COLO829 (cell line): ENCODE data around the gene PTDSS2.
A peak's percentile ranks its signal among the peaks of the same experiment; 100 is the strongest.

ENCODE experiments used
- DNase-seq: peaks from one replicate; pipeline ENCODE4 v3.0.0; 2012; ENCODE audit warnings: low spot score

Gene PTDSS2

DNA sequence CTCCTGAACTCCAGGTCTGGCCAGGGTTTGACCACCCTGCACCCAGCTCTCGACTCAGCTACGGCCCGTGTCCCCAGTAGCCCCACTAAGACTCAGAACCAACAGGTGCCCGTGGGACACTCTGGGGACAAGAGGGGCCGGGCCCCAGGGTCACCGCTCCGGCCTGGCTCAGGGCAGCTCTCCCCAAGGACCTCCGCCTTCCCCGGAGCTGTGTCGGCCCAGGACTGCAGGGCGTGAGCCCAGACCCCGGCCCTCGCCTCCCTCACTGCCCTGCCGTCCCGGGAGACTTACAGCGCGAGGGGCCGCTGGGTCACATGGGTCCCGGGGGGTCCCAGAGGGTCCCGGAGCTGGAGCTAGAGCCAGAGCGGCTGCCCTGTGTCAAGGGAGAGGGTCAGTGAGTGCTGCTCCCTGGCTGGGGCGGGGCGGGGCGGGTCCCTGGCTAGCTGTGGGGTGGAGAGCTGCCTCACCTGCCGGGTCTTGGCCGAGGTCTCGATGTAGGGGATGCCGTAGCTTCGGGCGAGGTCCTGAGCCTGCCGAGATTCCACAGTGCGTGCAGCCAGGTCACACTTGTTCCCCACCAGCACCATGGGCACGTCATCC, 83.0 kb downstream of the PTDSS2 start:
- DNase-seq: no peak

DNA sequence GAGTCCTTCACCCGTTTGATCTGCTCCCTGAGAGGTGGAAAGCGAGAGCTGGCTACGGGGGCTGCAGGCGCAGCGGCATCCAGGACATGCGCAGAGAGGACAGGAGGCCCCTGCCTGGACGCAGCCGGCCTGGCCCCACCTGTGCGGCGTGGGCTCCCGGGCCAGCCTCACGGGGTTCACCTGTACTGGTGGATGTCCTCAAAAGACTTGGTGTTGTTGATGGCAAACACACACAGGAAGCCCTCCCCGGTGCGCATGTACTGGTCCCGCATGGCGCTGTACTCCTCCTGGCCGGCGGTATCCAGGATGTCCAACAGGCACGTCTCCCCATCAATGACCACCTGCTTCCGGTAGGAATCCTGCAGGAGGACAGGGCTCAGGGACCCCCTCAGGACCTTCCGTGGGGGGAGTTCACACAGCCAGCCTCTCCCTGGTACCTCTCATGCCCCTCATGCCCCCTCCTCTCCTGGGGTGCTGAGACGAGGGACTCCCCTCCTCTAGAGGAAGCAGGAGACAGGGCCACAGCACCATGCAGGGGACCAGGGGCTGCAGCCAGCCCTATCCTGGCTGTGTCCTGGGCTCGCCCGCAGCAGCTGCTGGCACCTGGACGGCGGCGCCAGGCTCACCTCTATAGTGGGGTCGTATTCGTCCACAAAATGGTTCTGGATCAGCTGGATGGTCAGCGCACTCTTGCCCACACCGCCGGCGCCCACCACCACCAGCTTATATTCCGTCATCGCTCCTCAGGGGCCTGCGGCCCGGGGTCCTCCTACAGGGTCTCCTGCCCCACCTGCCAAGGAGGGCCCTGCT, 83.7 kb downstream of the PTDSS2 start:
- no peak for DNase-seq

DNA sequence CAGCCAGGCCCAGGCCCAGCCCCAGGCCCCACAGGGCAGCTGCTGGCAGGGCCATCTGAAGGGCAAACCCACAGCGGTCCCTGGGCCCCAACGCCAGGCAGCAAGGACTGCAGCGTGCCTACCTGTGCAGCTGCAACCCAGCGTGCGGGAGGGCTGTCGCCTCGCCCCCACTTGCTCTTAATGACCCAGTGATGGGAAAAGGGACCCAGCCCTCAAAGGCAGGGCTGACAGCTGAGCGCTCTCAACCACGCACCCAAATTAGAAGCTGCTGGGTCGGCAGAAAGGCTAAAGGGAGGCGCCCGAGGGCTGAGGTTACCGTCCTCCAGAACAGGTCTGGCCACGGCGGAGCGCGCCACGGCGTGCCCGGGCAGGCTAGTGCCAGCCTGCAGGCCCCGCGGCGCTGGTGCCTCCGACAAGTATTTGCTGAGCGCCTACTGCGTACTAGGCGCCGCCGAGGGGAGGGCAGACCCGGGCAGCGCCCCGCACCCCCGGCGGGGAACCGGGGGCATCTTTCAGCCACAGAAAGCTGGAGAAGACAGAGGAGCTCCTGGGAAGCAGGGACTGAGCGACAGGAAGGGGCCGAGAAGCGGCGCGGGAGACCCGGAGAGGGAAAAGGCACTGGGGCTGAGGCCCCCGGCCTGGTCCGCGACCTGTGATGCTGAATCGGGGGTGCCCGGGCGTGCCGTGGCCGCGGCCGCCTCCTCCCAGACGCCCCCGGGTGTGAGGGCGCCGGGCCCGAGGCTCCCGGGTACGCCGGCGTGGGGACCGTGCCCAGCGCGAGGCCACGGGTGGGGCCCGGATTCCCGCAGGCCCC, 84.5 kb downstream of the PTDSS2 start:
- no peak for DNase-seq

DNA sequence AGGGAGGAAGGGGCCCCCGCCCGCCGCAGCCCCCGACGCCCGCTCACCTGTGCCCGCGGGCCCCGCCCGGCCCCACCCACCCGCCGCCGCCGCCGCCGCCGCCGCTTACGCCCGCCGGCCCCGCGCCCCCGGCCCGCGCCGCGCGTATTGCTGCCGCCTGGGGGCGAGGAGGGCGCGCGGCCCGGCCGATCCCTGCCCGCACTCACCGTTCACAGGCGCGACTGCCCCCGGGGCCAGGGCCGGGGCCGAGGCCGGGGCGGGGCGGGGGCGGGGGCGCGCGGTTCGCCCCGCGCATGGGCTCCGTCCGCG, 85.1 kb downstream of the PTDSS2 start:
- DNase-seq: no peak

DNA sequence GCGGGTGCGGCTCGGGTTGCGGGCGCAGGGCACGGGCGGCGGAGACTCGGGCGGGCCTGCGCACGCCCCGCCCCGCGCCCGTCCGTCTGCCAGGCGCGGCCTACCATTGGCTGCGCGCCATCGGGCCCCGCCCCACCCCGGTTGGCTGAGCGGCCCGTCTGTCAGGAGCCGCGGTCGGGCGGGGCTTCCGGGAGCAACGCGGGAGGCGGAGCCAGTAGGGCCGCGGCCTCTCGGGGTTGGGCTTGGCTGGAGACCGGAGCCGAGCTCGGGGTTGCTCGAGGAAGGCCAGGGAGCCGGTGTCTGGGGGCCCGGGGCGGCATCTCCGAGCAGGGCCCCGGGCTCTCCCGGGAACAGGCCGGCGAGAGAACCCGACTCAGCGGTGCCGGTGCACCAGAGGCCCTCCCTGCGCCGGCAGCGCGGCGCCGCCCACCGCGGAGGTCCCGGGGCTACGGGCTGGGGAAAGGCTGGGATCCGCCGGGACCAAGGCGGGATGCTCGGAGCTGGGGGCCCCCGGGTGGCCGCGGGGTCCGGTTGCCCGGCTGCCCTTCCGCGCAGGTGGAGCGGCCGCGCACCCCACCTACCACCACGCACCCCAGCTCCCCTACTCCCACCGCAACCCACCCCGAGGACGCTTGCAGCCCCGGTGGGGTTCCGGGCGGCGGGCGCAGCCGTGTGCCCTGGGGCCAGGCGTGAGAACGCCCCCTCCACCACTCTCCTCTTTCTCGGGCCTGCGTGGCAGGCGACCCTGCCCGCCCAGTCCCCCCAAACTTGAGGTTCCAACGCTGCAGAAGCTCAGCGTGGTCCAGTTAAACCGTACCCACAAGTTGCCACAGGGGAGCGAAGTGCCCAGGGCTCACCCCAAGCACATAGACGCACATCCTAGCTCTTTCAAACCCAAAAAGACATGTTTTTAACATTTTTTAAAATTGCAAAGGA, 85.7 kb downstream of the PTDSS2 start, which contains the start of gene HRAS:
Gene HRAS, minus strand, starts transcription at position 58 of the 936 bp plus-strand sequence.
- DNase-seq: peak; percentile 99

DNA sequence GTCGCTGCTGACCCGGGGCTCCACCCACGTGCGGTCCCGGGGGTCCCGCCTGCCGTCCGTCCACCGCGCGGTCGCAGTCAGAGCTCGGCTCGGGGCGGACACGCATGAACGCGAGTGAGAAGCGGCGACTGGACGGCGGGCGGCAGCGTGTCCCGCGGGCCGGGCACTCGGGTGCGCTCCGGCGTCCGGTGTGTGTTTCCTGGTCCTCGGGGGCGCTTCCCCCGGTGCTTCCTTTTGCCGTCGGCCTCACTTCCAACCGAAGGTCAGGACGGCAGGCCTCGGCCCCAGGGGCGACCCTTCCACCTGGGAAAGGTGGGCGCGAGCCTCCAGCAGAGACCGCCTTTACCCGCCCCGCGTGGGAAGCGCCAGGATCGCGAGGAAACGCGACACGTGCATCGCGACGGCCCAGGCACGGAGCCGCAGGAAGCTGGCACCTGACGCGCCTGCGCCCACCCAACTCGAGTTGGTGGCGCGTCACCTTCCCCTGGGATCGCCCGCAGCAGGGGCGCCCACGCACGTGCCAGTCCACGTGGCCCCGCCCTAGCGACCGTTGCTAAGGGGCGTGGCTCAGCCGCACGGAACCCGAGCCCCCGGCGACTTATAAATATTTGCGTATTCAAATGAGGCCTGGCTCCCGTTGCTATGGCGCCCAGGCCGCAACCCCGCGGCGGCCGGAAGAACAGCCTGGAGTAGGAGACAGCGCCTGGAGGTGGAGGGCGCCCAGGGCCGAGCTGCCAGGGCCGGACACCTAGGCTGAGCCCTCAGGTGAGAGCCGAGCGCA, 87.0 kb downstream of the PTDSS2 start, which contains the start of gene LRRC56:
Gene LRRC56, plus strand, starts transcription at position 687 of the 781 bp plus-strand sequence. CDS start 3,158 bp downstream, outside the sequence.
- peak; percentile 99 for DNase-seq

DNA sequence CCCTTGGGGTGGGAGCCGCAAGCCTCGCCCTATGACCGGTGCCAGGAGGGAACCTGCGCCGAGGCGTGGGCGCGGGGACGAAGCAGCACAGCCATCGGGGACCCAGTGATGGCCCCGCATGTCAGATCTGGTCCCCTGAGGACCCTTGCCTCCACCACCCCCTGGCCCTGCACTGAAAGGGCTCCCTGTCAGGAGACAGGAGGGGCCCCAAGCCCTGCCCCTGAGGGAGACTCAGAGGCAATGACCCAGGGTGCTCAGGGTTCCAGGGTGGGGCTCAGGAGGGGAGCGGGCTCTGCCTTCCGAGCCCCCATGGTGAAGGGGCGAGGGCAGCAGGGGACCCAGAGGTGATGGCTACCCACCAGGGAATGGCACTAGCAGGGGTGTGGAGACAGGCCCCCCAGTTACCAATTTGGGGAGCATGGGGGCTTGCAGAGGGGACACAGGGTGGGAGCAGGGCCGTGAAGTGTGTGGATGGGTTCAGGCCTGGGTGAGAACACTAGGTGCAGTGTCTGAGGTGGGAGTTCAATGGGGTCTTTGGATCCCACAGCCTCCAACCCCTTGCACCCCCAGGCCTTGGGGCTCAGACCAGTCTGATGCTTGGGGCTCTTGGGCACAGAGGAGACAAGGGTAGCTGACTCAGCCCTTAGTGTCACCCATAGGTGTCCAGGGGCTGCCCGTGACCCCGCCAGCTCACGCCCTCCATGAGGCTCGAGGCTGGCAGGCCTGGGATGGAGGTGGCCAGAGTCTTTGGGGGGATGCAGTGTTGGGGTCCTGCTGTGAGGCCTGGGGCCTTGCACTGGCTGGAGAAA, 87.7 kb downstream of the PTDSS2 start:
- DNase-seq: no peak

DNA sequence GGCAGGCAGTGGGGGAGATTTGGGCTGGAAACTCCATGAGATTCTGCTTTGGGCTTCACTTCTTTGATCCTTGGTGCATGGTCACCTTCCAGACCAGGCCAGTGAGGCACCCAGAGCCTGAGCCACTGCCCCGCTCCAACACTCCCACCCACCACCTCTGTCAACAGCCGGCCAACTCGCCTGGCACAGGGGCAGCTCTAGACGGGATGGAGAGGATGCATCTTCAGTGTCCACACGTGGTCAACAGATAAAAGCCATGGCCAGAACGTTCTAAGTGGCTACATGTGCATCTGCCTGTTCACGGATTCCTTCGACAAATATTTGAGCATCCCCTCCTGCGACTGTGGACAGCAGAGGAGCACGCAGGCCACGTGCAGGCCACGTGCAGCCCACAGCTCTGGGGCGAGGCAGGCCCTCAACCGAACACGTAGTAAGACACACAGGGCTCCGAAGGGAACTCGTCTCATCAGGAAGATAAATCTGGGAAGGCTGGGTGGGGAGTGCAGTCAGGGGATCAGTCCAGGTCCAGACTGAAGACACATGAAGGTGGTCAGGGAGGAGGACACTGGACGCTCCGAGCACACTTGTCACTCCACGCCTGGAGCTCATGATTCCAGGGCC, 88.5 kb downstream of the PTDSS2 start:
- no peak for DNase-seq

DNA sequence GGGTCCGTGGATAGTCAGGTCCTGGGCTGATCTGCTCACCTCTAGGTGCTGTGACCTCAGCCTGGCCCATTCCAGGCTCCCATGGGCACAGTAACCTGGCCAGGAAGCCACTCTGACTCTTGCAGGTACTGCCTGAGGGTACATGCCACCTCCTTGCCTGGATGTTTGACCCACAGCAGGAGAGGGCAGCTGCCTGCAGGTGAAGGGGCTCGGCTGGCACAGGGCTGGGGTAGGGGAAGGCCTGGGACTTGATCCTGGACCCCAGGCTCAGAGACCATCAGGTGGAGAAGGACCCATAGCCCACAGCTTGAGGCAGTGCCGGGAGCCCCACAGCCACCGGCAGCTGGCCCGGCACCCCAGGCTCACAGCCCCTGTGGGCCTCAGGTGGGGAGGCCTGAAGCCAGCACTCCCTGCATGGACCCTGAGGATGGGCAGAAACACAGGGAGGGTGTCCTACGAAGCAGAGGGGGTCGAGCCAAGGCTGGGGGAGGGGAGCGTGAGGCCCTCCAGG, 89.9 kb downstream of the PTDSS2 start:
- no peak for DNase-seq
